ENCODE data around the gene UQCRC1. TPM values are rescaled to one million over a fixed set of nuclear protein-coding genes. Genes with fewer than 3 reads are reported as not detected.

The UQCRC1 gene
- total RNA-seq, 2 donors from 2014 or later, result 205 to 228 TPM

DNA sequence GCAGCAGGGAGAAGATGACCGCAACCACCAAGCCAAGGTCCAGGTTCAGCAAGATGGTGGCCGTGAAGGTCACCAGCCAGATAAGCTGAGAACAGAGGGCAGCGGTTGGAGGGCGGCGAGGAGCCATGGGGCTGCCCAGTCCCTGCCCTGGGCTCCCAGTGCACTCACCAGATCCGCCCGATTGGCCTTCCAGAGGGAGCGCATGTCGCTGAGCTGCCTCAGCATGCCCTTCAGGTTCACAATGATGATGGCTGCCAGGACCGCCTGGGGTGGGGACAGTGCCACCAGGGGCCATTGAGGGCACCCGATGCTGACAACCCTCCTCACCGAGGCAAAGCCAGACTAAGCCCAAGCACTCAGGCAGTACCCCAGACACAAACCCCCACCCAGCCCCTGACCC lies 20.4 kb upstream of the UQCRC1 start:
- H3K27ac Mint-ChIP-seq, result no peak overlapping the region
- no peak for DNase-seq
- H3K36me3 Mint-ChIP-seq (ENCODE audit: insufficient read depth in 2 of 2), result peaks cover 2 to 12% of the 10 kb centered on the region in 2 donors
- ATAC-seq (replicated peaks in 1 of 2), result no peak
- no peak overlapping the region for H3K4me3 Mint-ChIP-seq
- H3K27me3 Mint-ChIP-seq (ENCODE audit: low read depth), result no peaks in the 10 kb centered on the region
- peaks cover 13% of the 10 kb centered on the region for H3K4me1 Mint-ChIP-seq (ENCODE audit: low read depth)
- H3K9me3 Mint-ChIP-seq, result no peaks in the 10 kb centered on the region

DNA sequence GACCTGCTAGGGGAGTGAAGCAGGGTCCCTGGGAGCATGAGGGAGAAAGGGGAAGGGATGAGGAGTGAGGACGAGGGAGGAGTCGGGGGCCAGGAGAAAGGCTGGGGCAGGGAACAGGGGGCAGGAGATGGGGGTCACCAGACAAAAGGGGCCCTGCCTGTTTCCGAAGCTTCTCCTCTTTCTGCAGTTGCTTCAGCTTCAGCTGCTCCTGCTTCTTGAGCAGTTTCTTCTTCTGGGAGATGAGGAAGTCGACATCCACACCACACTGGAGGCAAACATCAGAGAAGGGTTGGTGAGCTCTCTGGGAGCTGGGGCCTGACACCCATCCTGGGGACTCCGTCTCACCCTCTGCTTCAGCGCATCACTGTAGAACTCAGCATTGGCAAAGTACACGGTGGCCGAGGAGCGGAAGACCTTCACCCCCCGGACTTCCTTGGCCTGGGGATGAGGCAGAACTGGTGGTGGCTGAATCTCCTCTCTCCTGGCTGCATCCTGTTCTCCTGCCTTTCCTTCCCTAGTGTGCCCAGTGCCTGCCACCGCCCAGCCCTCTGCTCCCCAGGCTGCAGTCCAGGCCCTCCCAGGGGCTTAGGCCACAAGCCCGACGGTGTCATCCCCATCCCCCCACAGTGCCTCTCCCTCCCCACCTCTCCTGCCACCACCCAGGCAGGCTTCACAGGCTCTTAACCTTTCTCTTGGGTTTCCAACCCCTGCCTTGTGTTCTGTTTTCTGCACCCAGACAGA lies 19.0 kb upstream of the UQCRC1 start:
- Mint-ChIP-seq H3K9me3 (no peaks in the 10 kb centered on the region), H3K27ac (no peak overlapping the region), H3K36me3 (ENCODE audit: insufficient read depth in 2 of 2) (peaks cover 2 to 12% of the 10 kb centered on the region in 2 donors), H3K27me3 (ENCODE audit: low read depth) (no peaks in the 10 kb centered on the region), H3K4me1 (ENCODE audit: low read depth) (peaks cover 11% of the 10 kb centered on the region), H3K4me3 (no peak overlapping the region)
- ATAC-seq (replicated peaks in 1 of 2) (no peak), DNase-seq (no peak)

DNA sequence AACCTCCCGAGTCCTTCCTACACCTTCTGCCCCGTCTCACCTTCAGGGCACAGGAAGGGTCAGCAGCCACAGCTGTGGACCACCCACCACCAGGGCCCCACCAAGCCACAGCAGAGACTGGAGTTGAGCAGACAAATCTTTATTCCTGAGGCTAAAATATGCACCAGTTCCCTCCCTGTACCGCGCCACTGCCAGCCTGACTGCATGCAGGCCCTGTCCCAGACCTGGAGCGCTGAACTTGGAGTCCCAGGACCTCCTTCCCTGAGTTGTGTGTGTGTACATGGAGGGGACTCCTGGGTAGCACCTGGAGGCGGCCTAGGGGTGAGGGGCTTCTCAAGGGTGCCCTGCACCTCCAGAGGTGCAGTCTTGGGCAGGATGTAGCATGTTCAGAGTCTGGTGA lies 16.2 kb upstream of the UQCRC1 start:
- no peak for ATAC-seq (replicated peaks in 1 of 2)
- H3K27ac Mint-ChIP-seq, result no peak overlapping the region
- H3K4me3 Mint-ChIP-seq, result no peak overlapping the region
- H3K36me3 Mint-ChIP-seq (ENCODE audit: insufficient read depth in 2 of 2), result peaks cover 2 to 14% of the 10 kb centered on the region in 2 donors
- no peaks in the 10 kb centered on the region for H3K9me3 Mint-ChIP-seq
- peaks cover 7% of the 10 kb centered on the region for H3K4me1 Mint-ChIP-seq (ENCODE audit: low read depth)
- no peak for DNase-seq
- H3K27me3 Mint-ChIP-seq (ENCODE audit: low read depth), result no peaks in the 10 kb centered on the region

DNA sequence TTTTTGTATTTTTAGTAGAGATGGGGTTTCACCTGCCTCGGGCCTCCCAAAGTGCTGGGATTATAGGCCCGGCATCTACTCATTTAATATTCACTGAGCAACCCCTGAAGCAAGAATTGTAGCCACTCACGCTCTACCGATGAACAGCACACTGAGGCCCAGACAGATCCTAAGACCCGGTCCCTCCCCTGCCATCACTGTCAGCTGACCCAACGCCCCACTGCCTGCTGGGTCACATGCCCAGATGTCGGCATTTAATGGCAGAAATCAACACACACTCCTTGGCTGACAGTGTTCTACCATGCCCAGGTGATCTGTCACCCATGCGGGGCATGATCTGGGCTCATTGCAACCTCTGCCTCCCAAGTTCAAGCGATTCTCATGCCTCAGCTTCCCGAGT lies 15.3 kb upstream of the UQCRC1 start:
- no peaks in the 10 kb centered on the region for H3K27me3 Mint-ChIP-seq (ENCODE audit: low read depth)
- no peaks in the 10 kb centered on the region for H3K9me3 Mint-ChIP-seq
- H3K4me1 Mint-ChIP-seq (ENCODE audit: low read depth), result peaks cover 7% of the 10 kb centered on the region
- peaks cover 2 to 14% of the 10 kb centered on the region in 2 donors for H3K36me3 Mint-ChIP-seq (ENCODE audit: insufficient read depth in 2 of 2)
- no peak overlapping the region for H3K4me3 Mint-ChIP-seq
- no peak for ATAC-seq (replicated peaks in 1 of 2)
- H3K27ac Mint-ChIP-seq, result peak overlapping the region; percentile 35
- no peak for DNase-seq

DNA sequence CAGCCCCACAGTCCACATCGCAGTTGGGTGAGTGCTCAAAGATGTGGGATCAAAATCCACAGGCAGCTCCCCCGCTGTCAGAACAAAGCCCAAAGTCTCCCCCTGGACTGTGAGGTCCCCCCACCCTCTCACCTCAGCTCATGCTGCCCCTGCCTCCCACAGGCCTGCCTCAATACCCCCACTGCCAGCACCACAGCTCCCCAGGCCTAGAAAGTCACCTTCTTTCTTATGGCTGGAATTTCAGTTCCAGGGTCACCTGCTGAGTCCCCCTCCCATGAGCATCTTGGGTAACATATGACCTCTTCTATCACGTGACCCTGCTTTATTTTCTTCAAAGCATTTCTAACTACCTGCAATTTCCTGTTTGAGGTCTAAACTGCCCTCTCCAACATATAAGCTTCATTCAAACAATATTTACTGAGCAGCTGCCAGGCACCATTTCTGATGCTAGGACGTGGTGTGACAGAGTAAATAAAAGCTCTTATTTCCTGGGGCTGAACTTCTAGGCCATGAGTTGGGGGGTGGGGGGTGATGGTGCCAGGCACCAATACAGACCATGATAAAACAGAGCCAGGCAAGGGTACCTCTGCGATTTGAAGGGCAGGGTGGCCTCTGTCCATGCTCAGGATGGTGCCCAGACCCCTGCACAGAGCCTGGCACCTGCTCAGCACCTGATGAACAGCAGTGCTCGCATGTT lies 14.6 kb upstream of the UQCRC1 start:
- no peak overlapping the region for H3K4me3 Mint-ChIP-seq
- no peak for DNase-seq
- H3K27me3 Mint-ChIP-seq (ENCODE audit: low read depth), result no peaks in the 10 kb centered on the region
- no peak for ATAC-seq (replicated peaks in 1 of 2)
- peaks cover 7% of the 10 kb centered on the region for H3K4me1 Mint-ChIP-seq (ENCODE audit: low read depth)
- peaks cover 0 to 1% of the 10 kb centered on the region in 2 donors for H3K9me3 Mint-ChIP-seq
- H3K36me3 Mint-ChIP-seq (ENCODE audit: insufficient read depth in 2 of 2), result peaks cover 2 to 11% of the 10 kb centered on the region in 2 donors
- H3K27ac Mint-ChIP-seq, result no peak overlapping the region

DNA sequence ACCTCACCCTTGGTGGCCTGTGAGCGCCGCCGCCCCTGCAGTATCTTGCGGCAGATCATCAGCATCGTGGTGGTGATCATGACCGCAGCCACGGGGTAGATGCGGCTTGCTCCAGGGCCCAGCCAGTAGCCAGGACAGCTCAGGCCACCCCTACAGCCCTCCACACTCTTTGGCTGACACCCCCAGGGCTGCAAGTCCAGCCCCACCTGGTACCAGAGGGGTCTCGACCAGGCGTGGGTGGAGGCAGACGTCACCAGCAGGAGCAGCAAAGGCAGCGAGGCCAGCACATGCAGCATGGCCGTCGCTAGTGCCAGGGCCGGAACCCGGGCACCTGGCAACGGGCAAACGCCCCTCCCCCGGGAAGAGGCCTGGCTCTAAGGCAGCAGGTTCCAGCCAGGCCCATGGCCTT lies 12.0 kb upstream of the UQCRC1 start, which contains the start of gene TMEM89:
Gene TMEM89 (minus strand): TSS at position 309 of the 409 bp plus-strand sequence. CDS start 13 bp downstream, at position 296.
- H3K27me3 Mint-ChIP-seq (ENCODE audit: low read depth), result no peaks in the 10 kb centered on the region
- DNase-seq (no peak), ATAC-seq (replicated peaks in 1 of 2) (no peak)
- H3K4me1 Mint-ChIP-seq (ENCODE audit: low read depth), result peaks cover 7% of the 10 kb centered on the region
- peaks cover 3 to 5% of the 10 kb centered on the region in 2 donors for H3K9me3 Mint-ChIP-seq
- no peak within 1 kb of the TSS for H3K27ac Mint-ChIP-seq
- H3K4me3 Mint-ChIP-seq, result no peak within 1 kb of the TSS
- peaks cover 7 to 20% of the 10 kb centered on the region in 2 donors for H3K36me3 Mint-ChIP-seq (ENCODE audit: insufficient read depth in 2 of 2)

DNA sequence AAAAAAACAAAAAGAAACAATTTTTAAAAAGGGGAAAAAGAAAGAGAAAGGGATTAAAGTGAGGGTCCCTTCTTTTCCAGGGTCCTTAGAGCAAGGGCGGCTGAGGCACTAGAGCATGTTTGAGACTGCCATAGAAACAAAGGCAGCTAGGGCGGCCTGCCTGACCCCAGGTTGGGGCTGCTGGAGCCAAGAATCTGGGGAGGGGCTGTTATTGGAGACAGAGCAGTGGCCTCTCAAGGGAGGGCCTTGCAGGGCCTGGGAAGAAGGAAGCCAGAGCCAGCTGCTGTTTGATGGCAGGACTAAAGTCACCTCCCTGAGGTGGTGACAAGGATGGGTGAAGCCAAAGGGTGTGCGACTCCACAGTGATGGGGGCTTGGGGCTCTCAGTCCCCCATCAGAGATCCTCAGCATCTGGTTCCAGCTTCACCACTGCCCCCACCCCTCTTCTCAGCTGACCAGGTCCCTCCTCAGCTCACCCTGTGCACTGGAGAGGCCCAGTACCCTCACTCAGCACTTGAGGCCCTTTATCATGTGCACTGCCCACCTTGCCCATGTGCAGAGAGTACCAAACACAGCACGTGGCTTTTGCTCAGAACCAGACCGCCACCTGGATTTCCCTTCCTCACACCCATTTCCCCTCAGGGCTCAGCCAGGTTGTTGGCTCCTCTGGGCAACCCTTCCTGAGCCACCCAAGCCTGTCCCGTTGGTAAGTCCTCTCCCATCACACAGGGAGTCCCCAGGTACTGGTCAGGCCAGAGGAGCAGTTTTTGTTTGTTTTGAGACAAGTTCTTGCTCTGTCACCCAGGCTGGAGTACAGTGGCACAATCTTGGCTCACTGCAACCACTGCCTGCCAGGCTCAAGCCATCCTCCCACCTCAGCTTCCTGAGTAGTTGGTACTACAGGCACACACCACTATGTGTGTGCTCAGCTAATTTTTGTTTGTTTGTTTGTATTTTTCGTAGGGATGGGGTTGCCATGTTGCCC lies 10.4 kb upstream of the UQCRC1 start:
- DNase-seq (no peak), ATAC-seq (replicated peaks in 1 of 2) (peak in 1 of 2 donors; percentile 11)
- Mint-ChIP-seq H3K9me3 (peaks cover 3 to 5% of the 10 kb centered on the region in 2 donors), H3K36me3 (ENCODE audit: insufficient read depth in 2 of 2) (peaks cover 7 to 28% of the 10 kb centered on the region in 2 donors), H3K4me1 (ENCODE audit: low read depth) (peaks cover 18% of the 10 kb centered on the region), H3K27ac (no peak overlapping the region), H3K4me3 (no peak overlapping the region), H3K27me3 (ENCODE audit: low read depth) (no peaks in the 10 kb centered on the region)

DNA sequence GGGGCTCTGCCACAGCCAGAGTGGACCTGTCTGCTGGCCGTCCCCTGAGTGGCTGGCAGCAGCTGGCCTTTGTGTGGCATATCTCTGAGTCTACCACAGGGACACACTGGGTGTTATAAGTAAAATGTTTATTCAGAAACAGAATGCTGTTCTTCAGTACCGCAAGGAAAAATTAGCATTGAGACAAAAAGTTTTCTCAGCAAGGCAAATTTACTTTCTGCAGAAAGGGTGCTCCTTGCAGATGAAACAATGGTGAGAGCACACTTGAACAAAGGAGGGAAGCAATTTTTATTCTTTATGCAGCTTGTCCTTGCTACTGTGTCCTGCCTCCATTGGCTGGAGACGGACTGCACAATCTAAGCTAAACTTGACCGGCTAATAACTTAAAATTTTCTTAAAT lies 8.1 kb upstream of the UQCRC1 start:
- Mint-ChIP-seq H3K9me3 (peaks cover 3 to 6% of the 10 kb centered on the region in 2 donors), H3K27ac (no peak overlapping the region), H3K4me3 (no peak overlapping the region), H3K4me1 (ENCODE audit: low read depth) (peaks cover 28% of the 10 kb centered on the region), H3K36me3 (ENCODE audit: insufficient read depth in 2 of 2) (peaks cover 12 to 33% of the 10 kb centered on the region in 2 donors), H3K27me3 (ENCODE audit: low read depth) (no peaks in the 10 kb centered on the region)
- DNase-seq (no peak), ATAC-seq (replicated peaks in 1 of 2) (no peak)

- Mint-ChIP-seq H3K9me3 (peaks cover 3 to 5% of the 10 kb centered on the region in 2 donors), H3K27ac (peak overlapping the region; percentile 98), H3K36me3 (ENCODE audit: insufficient read depth in 2 of 2) (peaks cover 15 to 27% of the 10 kb centered on the region in 2 donors), H3K4me3 (peak overlapping the region; percentile 60 to 80), H3K4me1 (ENCODE audit: low read depth) (peaks cover 37% of the 10 kb centered on the region), H3K27me3 (ENCODE audit: low read depth) (no peaks in the 10 kb centered on the region)
- ATAC-seq (replicated peaks in 1 of 2), result peak; percentile 67 to 71
- DNase-seq, result peak; percentile 47 to 54
Observed at GRCh38 chr3:48614044-48614443, 4.6 kb upstream of the UQCRC1 start.

DNA sequence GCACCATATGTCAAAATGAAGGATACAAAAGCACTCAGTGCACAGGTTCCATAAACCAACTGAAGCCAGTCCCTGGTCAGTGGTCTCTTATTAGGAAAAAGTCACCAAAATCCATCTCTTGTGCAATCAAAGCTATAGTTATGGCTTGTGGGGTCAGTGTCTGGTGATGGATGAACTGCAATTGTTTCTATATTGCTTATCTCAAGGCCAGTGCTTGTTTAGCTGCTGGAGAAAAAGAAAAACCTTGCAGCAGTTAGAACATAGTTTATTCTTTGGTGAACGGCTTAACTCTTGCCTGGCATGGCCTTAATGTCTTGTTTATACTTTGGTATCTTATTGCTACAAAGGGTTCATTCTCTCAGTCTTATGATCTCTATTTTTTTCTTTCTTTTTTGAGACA lies 2.9 kb upstream of the UQCRC1 start:
- Mint-ChIP-seq H3K4me3 (no peak overlapping the region), H3K27ac (peak overlapping the region; percentile 54), H3K9me3 (peaks cover 2 to 3% of the 10 kb centered on the region in 2 donors), H3K27me3 (ENCODE audit: low read depth) (no peaks in the 10 kb centered on the region), H3K4me1 (ENCODE audit: low read depth) (peaks cover 50% of the 10 kb centered on the region), H3K36me3 (ENCODE audit: insufficient read depth in 2 of 2) (peaks cover 15 to 27% of the 10 kb centered on the region in 2 donors)
- ATAC-seq (replicated peaks in 1 of 2) (no peak), DNase-seq (no peak)

DNA sequence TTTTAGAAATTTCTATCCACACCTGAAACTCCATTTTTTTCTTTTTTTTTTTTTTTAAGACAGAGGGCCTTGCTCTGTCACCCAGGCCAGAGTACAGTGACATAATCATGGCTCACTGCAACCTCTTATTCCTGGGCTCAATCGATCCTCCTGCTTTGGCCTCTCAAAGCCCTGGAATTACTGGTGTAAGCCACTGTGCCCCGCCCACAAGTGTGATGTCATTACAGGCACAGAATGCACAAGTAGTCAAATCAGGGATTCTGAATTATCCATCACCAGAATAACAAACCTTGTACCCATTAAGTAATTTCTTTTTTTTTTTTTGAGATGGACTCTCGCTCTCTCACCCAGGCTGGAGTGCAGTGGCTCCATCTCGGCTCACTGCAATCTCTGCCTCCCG lies 1.9 kb downstream of the UQCRC1 start:
- H3K36me3 Mint-ChIP-seq (ENCODE audit: insufficient read depth in 2 of 2), result peaks cover 11 to 19% of the 10 kb centered on the region in 2 donors
- ATAC-seq (replicated peaks in 1 of 2), result no peak
- H3K27ac Mint-ChIP-seq, result peak overlapping the region; percentile 54
- H3K4me1 Mint-ChIP-seq (ENCODE audit: low read depth), result peaks cover 27% of the 10 kb centered on the region
- peak; percentile 21 for DNase-seq
- no peaks in the 10 kb centered on the region for H3K27me3 Mint-ChIP-seq (ENCODE audit: low read depth)
- peak overlapping the region in 1 of 2 donors; percentile 22 for H3K4me3 Mint-ChIP-seq
- no peaks in the 10 kb centered on the region for H3K9me3 Mint-ChIP-seq

- Mint-ChIP-seq H3K27me3 (ENCODE audit: low read depth) (no peaks in the 10 kb centered on the region), H3K9me3 (no peaks in the 10 kb centered on the region), H3K4me3 (no peak overlapping the region), H3K36me3 (ENCODE audit: insufficient read depth in 2 of 2) (peaks cover 6 to 16% of the 10 kb centered on the region in 2 donors), H3K27ac (no peak overlapping the region), H3K4me1 (ENCODE audit: low read depth) (peaks cover 5% of the 10 kb centered on the region)
- no peak for ATAC-seq (replicated peaks in 1 of 2)
- DNase-seq, result no peak
Observed at GRCh38 chr3:48601622-48601994, 7.8 kb downstream of the UQCRC1 start.
